Transverse colon (tissue), 4 donors: ENCODE data around the gene B3GNT7. TPM values are rescaled to one million over a fixed set of nuclear protein-coding genes. Genes with fewer than 3 reads are reported as not detected.

Experiments
- DNase-seq: peaks from one replicate; pipeline ENCODE4 v3.0.0-alpha.2; 2019
- H3K27ac ChIP-seq, 4 donors: fragments of 200-600 bp; sonication (generic); 2 replicates each; pipeline ENCODE4 v1.5.1; 2016 to 2018; ENCODE audit warnings: inconsistent platforms in 4 of 4
- H3K27me3 ChIP-seq: fragments of 200-600 bp; sonication (generic); 2 replicates; pipeline ENCODE4 v1.5.1; 2017; ENCODE audit warnings: inconsistent platforms
- H3K36me3 ChIP-seq, 4 donors: fragments of 200-600 bp; sonication (generic); 2 replicates each; pipeline ENCODE4 v1.5.1; 2017 to 2019; ENCODE audit warnings: inconsistent platforms in 4 of 4
- H3K4me1 ChIP-seq, 4 donors: fragments of 200-600 bp; sonication (generic); 2 replicates each; pipeline ENCODE4 v1.5.1; 2017 to 2020; ENCODE audit warnings: inconsistent platforms in 4 of 4
- H3K4me3 ChIP-seq, 4 donors: fragments of 200-600 bp; sonication (generic); 1 replicate in 1 of 4; 2 replicates in 3 of 4; pipeline versions ENCODE4 v1.5.1 to v1.6.1; 2017 to 2019; ENCODE audit warnings: inconsistent platforms in 4 of 4
- H3K9me3 ChIP-seq, 2 donors: fragments of 200-600 bp; sonication (generic); 2 replicates each; pipeline ENCODE4 v1.5.1; 2017 to 2019; ENCODE audit warnings: inconsistent platforms in 2 of 2
- EP300 ChIP-seq: sonication (generic); formaldehyde crosslinking; IDR thresholded peaks from one replicate; pipeline ENCODE4 v1.6.1; 2017; ENCODE audit warnings: antibody characterized with exemption, low read depth
- POLR2A ChIP-seq: fragments of 450-650 bp; IDR thresholded peaks from one replicate; pipeline ENCODE4 v1.6.1; 2016; ENCODE audit warnings: antibody characterized with exemption, mild to moderate bottlenecking, moderate library complexity
- POLR2AphosphoS5 ChIP-seq, 3 donors: sonication (generic); formaldehyde crosslinking; IDR thresholded peaks; one replicate each; pipeline ENCODE4 v1.6.1; 2016; ENCODE audit warnings: antibody characterized with exemption in 3 of 3
- whole genome bisulfite sequencing, 2 donors: methylation state at CpG; one replicate each; pipeline ENCODE4 v1.1.5; 2018; ENCODE audit warnings: low coverage in 1 of 2; 5-methylcytosine and 5-hydroxymethylcytosine counted together
- in situ Hi-C, 4 donors: fragments of 200-750 bp; cut with MboI; loops; one replicate each; pipeline versions ENCODE4 v1.15.0 to v1.15.1; 2017; ENCODE audit warnings: low sequenced_read_pairs in 3 of 4, low pct_ligation_motif_present in 1 of 4, low pct_unique_long_range_greater_than_20kb in 1 of 4
- intact Hi-C: fragments of 100-400 bp; cut with DNase I; formaldehyde crosslinking; loops from one replicate; pipeline ENCODE4 v1.15.1; 2023; ENCODE audit warnings: low total_unique reads
- total RNA-seq, 4 donors: library from RNA; depleted of rRNA; stranded (reverse); fragments of >200 nt; gene quantifications; one replicate each; pipeline ENCODE4 v1.1.0, GENCODE V29; 2016
- TF ChIP-seq, protein P1 (sequence below), 5 experiments: fragments of 200-600 bp in 3 of 5; fragments of 450-650 bp in 2 of 5; sonication (generic) in 3 of 5; IDR thresholded peaks; 1 replicate in 2 of 5; 2 replicates in 3 of 5; pipeline ENCODE4 v1.5.1; 2016 to 2017; ENCODE audit warnings: antibody characterized with exemption in 5 of 5, inconsistent platforms in 3 of 5, mild to moderate bottlenecking in 2 of 5, moderate library complexity in 1 of 5

Gene B3GNT7
- total RNA-seq, 4 donors from 2014 or later = 41.8 to 113 (median 55.2) TPM

DNA sequence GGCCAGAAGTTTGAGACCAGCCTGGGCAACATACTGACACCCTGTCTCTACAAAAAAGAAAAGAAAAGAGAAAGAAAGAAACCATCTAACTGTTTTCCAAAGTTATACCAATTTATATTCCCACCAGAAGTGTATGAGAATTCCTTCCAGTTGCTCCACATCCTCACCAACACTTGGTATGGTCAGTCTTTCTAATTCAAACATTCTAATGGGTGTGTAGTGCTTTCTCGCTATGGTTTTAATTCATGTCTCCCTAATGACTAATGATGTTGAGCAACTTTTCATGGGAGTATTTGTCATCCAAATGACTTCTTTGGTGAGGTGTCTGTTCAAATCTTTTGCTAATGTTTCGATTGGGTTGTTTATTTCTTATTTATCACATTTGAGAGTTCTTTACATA, 10.5 kb upstream of the B3GNT7 start:
- intact Hi-C loops (no loop called here), in situ Hi-C loops (no loop called here)
- H3K4me1 ChIP-seq = peaks cover 0 to 19% (median 18%) of the 10 kb centered on the region in 4 donors
- WGBS, 2 donors = 93 to 100% methylated on average over 2 of the region's 2 CpGs
- H3K4me3 ChIP-seq = no peak overlapping the region
- H3K36me3 ChIP-seq = no peaks in the 10 kb centered on the region
- DNase-seq = no peak
- no peak overlapping the region for H3K27ac ChIP-seq
- H3K27me3 ChIP-seq = no peaks in the 10 kb centered on the region
- TF ChIP-seq, protein P1, sequence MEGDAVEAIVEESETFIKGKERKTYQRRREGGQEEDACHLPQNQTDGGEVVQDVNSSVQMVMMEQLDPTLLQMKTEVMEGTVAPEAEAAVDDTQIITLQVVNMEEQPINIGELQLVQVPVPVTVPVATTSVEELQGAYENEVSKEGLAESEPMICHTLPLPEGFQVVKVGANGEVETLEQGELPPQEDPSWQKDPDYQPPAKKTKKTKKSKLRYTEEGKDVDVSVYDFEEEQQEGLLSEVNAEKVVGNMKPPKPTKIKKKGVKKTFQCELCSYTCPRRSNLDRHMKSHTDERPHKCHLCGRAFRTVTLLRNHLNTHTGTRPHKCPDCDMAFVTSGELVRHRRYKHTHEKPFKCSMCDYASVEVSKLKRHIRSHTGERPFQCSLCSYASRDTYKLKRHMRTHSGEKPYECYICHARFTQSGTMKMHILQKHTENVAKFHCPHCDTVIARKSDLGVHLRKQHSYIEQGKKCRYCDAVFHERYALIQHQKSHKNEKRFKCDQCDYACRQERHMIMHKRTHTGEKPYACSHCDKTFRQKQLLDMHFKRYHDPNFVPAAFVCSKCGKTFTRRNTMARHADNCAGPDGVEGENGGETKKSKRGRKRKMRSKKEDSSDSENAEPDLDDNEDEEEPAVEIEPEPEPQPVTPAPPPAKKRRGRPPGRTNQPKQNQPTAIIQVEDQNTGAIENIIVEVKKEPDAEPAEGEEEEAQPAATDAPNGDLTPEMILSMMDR (IDR thresholded peaks at IDR 0.05) = no peak
- TF ChIP-seq EP300 (no peak), POLR2A (no peak), POLR2AphosphoS5 (IDR thresholded peaks at IDR 0.05) (no peak)
- H3K9me3 ChIP-seq = peaks cover 0 to 3% of the 10 kb centered on the region in 2 donors

DNA sequence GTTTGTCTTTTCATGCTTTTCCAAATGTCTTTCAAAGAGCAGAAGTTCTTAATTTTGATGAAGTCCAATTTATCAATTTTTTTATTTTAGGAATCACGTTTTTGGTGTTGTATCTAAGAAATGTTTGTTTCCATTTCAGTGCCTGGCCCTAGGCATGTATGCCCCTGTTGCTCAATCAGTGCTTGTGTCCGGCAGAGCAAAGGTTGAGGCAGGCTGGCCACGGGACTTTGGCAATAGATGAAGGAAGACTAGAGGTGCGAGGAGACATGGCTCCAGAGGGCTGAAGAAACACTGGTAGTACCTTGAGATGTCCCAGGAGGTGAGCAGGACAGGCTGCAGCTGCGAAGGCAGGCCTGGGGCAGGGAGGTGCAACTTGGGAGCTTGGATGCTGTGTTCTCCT, 10.1 kb upstream of the B3GNT7 start:
- Histone ChIP-seq H3K27me3 (no peaks in the 10 kb centered on the region), H3K9me3 (peaks cover 0 to 3% of the 10 kb centered on the region in 2 donors), H3K4me3 (no peak overlapping the region), H3K36me3 (no peaks in the 10 kb centered on the region), H3K27ac (no peak overlapping the region), H3K4me1 (peaks cover 0 to 15% (median 14%) of the 10 kb centered on the region in 4 donors)
- DNase-seq = no peak
- intact Hi-C loops (no loop called here), in situ Hi-C loops (no loop called here)
- WGBS, 2 donors = 93 to 97% methylated on average over 3 to 5 of the region's 5 CpGs
- TF ChIP-seq EP300 (no peak), POLR2A (no peak), POLR2AphosphoS5 (IDR thresholded peaks at IDR 0.05) (no peak)
- TF ChIP-seq, protein P1 (IDR thresholded peaks at IDR 0.05) = no peak

DNA sequence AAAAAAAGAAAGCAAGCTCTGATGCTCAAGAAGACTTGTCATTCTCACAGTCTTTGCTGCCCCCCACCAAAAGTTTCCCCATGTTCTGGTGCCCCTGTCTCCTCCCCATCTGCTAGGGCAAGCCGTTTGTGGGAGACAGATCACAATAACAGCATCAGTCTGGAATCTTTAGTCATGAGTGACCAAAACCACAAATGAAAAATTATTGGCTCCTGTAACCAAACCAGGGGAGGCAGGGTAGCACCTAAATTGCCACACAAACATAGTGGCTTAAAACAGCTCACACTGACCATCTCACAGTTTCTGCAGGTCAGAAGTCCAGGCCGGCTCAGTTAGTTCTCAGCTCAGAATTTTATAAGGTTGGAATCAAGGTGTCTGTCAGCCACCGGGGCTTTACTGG, 9.1 kb upstream of the B3GNT7 start:
- peaks cover 0 to 14% (median 14%) of the 10 kb centered on the region in 4 donors for H3K4me1 ChIP-seq
- intact Hi-C loops = no loop called here
- H3K36me3 ChIP-seq = no peaks in the 10 kb centered on the region
- no peak overlapping the region for H3K4me3 ChIP-seq
- H3K9me3 ChIP-seq = peaks cover 0 to 3% of the 10 kb centered on the region in 2 donors
- H3K27ac ChIP-seq = no peak overlapping the region
- TF ChIP-seq EP300 = no peak
- TF ChIP-seq POLR2A = no peak
- no peak for TF ChIP-seq POLR2AphosphoS5 (IDR thresholded peaks at IDR 0.05)
- TF ChIP-seq, protein P1 (IDR thresholded peaks at IDR 0.05) = no peak
- WGBS, 2 donors = 72% methylated on average over 3 of the region's 3 CpGs; no CpG with 5 or more reads in 1 of the 2 donors
- no peaks in the 10 kb centered on the region for H3K27me3 ChIP-seq
- DNase-seq = no peak
- in situ Hi-C loops = no loop called here

DNA sequence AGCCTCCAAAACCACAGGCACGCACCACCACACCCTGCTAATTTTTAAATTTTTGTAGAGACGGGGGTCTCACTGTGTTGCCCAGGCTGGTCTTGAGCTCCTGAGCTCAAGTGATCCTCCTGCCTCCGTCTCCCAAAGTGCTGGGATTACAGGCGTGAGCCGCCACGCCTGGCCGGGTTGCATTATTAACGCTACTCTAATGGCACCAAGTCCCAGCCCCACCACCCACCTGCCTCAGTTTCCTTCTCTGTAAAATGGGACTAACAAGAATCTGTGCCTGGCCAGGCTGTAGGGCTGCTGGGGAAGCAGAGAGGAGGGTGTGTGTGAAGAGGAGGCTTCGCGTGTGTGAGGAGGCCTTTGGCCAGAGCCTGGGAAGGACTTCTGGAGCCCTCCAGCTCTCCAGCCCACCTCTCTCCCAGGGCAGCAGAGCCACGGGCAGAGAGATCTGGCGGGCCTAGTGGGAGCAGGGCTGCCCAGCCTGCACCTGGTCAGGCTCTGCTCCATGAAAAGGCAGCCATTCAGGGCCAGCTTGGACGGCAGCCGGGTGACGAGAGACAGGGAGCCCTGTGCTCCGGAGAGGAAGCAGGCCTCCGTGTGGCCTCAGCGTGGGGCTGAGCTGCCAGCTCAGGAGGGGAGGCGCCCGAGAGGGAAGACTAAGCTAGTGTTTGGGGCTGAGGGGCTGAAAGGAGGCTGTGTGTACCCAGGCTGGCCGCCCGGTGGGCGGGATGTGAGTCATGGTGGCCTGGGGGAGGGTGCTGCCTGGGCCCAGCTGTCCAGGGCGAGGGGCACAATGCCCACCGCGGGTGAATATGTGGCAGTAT, 7.4 kb upstream of the B3GNT7 start:
- H3K4me3 ChIP-seq = no peak overlapping the region
- H3K27ac ChIP-seq = peak overlapping the region in 3 of 4 donors; percentile 2 to 53 (median 20)
- in situ Hi-C loops (no loop called here), intact Hi-C loops (no loop called here)
- no peak for TF ChIP-seq EP300
- TF ChIP-seq POLR2A = no peak
- no peak for TF ChIP-seq POLR2AphosphoS5 (IDR thresholded peaks at IDR 0.05)
- TF ChIP-seq, protein P1 (IDR thresholded peaks at IDR 0.05) = no peak
- no peaks in the 10 kb centered on the region for H3K36me3 ChIP-seq
- WGBS, 2 donors = 80 to 89% methylated on average over 1 to 25 of the region's 26 CpGs
- H3K4me1 ChIP-seq = peaks cover 0 to 13% (median 11%) of the 10 kb centered on the region in 4 donors
- H3K9me3 ChIP-seq = peaks cover 0 to 3% of the 10 kb centered on the region in 2 donors
- DNase-seq = no peak
- H3K27me3 ChIP-seq = no peaks in the 10 kb centered on the region
